HG03442 (cell line): ENCODE results near the gene IGSF5.
"Not testable (repeated sequence)": the region's sequence is repeated elsewhere in the genome, so short reads cannot be mapped to it uniquely, and the experiment has no call there.

ENCODE experiments used
- ATAC-seq: cut with Tn5 transposase; IDR thresholded peaks from one replicate; pipeline ENCODE4 v1.9.1; 2021; ENCODE audit warnings: mild to moderate bottlenecking, moderate library complexity; ENCODE audit not compliant: unreplicated experiment

Gene IGSF5

GRCh38 chr21:39737376-39738000 is 7.5 kb upstream of the IGSF5 start:
- ATAC-seq = no peak

- no peak for ATAC-seq
Observed at GRCh38 chr21:39738566-39738965, 6.4 kb upstream of the IGSF5 start.

DNA sequence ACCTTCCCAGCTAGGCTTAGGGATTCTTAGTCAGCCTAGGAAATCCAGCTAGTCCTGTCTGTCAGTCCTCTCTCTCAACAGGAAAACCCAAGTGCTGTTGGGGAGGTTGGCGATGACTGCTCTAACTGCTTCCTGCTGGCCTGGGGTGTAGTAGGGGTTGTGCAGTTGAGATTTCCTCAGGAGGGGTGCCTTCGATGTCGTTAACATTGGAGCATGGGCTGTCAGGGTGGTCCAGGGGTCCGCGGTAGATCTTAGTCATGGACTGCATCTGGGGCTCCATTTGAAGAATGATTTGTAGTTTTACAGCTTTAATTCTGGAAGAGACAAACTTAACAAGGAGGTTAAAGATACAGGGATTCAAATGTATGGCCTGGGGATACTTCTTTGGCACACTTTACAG is 5.5 kb upstream of the IGSF5 start:
- not testable (repeated sequence) for ATAC-seq

GRCh38 chr21:39742561-39742960 is 2.4 kb upstream of the IGSF5 start:
- not testable (repeated sequence) for ATAC-seq

- ATAC-seq = not testable (repeated sequence)
Observed at GRCh38 chr21:39745332-39745731, 349 bp downstream of the IGSF5 start.

GRCh38 chr21:39750670-39751069 is 5.7 kb downstream of the IGSF5 start:
- ATAC-seq = no peak

DNA sequence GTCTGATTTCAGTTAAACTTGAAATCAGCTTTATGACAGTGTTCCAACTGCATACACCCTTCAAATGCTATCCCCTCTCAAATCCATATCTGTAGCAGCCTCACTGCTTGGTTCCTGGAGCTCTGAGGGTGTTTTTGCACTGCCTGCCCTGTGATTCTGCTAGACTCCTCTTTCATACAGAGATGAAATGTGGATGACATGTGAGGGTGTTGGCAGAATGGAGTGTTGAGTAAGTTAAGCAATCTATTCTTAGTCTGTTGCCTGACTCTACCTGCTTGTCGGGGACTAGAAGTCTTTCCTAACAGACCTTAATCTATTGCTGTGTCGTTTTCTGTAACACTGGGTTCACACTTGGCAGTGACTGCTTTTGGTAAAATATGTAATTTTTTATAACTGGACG is 9.8 kb downstream of the IGSF5 start:
- ATAC-seq = no peak

DNA sequence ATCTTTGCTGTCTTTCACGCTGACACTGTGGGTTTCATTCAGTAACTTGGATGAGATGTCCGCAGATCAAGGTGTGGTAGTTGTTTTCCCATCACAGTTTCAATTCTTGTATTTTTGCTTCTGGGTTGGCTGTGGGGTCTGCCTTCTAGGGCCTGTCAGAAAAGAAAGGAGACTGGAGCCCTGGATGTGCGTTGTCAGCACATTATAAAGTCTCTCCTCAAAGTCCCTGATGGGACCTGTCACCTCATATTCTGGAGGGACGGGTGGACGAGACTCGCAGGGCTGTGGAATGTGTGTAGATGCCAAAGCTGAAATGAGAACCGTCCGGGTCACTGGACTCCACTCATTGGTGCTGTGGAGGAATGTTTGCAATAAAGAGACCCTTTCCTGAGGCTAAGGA is 11.3 kb downstream of the IGSF5 start:
- ATAC-seq = no peak

- no peak for ATAC-seq
Observed at GRCh38 chr21:39763272-39763970, 18.4 kb downstream of the IGSF5 start.

- ATAC-seq = no peak
Observed at GRCh38 chr21:39774227-39774626, 29.2 kb downstream of the IGSF5 start.

GRCh38 chr21:39775816-39776215 is 30.8 kb downstream of the IGSF5 start:
- ATAC-seq = no peak

DNA sequence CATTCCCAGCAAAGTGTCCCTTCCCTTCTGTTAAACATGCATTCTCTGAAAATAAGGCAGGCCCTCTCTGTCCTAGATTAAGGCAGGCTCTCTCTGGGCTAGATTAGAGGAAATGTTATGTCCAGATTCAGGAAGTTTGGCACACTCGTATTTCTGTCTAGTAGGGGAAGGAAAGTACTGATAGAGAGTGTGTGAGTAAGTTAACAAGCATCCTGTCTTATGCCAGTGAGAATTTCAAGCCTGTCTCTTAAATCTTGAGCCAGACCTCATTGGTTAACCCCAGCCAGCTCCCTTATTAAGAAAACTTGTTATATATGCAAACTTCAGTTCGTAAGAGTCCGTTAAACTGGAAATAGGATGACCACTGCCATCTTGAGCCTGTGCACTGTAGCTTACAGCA is 31.6 kb downstream of the IGSF5 start:
- no peak for ATAC-seq

- ATAC-seq = no peak
Observed at GRCh38 chr21:39781331-39781730, 36.3 kb downstream of the IGSF5 start.

DNA sequence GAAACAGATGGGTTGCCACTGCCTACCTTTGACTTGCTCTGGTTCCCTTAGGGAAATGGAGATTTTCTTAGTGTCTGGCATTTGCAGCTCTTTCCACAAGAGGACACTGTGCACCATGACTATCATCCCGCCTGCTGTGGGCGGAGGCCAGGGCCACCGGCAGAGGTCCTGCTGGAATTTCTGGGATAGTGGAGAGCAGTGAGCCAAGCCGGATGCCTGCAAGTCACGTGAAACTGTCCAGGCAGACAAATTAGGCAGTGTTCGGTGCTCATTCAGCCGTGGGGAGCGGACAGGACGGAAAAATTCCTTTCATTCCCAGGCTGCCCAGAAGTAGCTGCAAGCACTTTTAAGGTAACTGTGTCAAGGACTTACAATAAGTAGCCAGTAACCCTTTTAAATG is 43.4 kb downstream of the IGSF5 start:
- no peak for ATAC-seq

- ATAC-seq = no peak
Observed at GRCh38 chr21:39796466-39796865, 51.5 kb downstream of the IGSF5 start.

GRCh38 chr21:39799178-39799577 is 54.2 kb downstream of the IGSF5 start:
- ATAC-seq = no peak

- ATAC-seq = no peak
Observed at GRCh38 chr21:39800311-39800710, 55.3 kb downstream of the IGSF5 start.

- ATAC-seq = no peak
Observed at GRCh38 chr21:39802217-39802616, 57.2 kb downstream of the IGSF5 start.

- no peak for ATAC-seq
Observed at GRCh38 chr21:39803393-39803792, 58.4 kb downstream of the IGSF5 start.

- ATAC-seq = no peak
Observed at GRCh38 chr21:39804240-39804639, 59.3 kb downstream of the IGSF5 start.

- ATAC-seq = no peak
Observed at GRCh38 chr21:39805983-39806382, 61.0 kb downstream of the IGSF5 start.

GRCh38 chr21:39807738-39808137 is 62.8 kb downstream of the IGSF5 start:
- no peak for ATAC-seq

GRCh38 chr21:39809936-39810335 is 65.0 kb downstream of the IGSF5 start:
- ATAC-seq = no peak
